Measurements from ENCODE around the gene COMMD1. TPM values are rescaled to one million over a fixed set of nuclear protein-coding genes. Genes with fewer than 3 reads are reported as not detected.
"Not testable (repeated sequence)": the region's sequence is repeated elsewhere in the genome, so short reads cannot be mapped to it uniquely, and the experiment has no call there.

Gene COMMD1
- polyA plus RNA-seq, 4 donors: 61.3 to 85.3 (median 71.8) TPM

GRCh38 chr2:61922714-61923113 is 17.2 kb downstream of the COMMD1 start:
- DNase-seq (ENCODE audit: low read depth in 4 of 4, low spot score in 3 of 4): no peak

GRCh38 chr2:61924895-61925663 is 19.6 kb downstream of the COMMD1 start:
- DNase-seq (ENCODE audit: low read depth in 4 of 4, low spot score in 3 of 4): no peak

DNA sequence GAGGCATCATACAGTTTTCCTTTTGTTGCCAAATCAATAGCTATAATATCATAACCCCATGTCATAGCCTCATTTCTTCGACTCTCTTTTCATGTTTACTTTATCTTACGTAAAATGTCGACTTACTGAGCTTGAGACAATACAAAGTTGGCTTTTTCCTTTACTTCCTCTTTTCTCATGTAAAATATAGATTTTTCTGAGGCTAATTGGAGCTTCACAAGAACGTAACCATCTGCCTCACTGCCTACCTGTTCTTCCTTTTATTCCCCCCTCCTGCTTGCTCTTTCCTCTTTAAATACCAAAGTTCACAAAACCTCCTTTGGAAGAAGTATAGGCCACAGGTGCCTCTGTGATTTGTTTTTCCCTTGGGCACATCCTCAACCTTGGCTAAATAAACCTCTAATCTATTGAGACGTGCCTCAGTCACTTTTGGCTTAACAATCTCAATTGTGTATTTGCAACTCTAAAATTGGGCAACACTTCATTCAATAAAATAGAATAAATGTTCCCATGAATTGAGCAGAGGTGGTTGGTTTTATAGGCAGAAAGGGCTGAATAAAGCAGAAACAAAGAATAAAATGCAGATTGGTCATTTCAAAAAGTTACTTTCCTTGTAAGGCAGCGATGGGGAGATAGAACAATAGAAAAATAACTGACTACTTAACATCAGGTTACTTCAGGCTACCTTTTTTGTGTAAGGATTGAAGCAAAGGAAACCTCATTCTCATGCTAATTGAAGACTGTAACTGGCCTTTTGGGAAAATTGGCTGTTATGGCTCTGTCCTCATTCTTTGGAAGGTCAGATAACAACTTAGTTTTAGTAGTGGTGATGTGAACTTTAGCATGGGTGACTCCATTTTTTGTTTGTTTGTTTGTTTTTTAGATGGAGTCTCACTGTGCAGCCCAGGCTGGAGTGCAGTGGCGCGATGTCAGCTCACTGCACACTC is 21.3 kb downstream of the COMMD1 start:
- no peak for DNase-seq (ENCODE audit: low read depth in 4 of 4, low spot score in 3 of 4)

- DNase-seq (ENCODE audit: low read depth in 4 of 4, low spot score in 3 of 4): no peak
These were observed 23.5 kb downstream of the COMMD1 start for GRCh38 chr2:61928826-61929461.

- no peak for DNase-seq (ENCODE audit: low read depth in 4 of 4, low spot score in 3 of 4)
These were observed 31.6 kb downstream of the COMMD1 start for GRCh38 chr2:61937098-61937497.

GRCh38 chr2:61937886-61938285 is 32.4 kb downstream of the COMMD1 start:
- DNase-seq (ENCODE audit: low read depth in 4 of 4, low spot score in 3 of 4): no peak

- no peak for DNase-seq (ENCODE audit: low read depth in 4 of 4, low spot score in 3 of 4)
These were observed 33.0 kb downstream of the COMMD1 start for GRCh38 chr2:61938511-61938910.

DNA sequence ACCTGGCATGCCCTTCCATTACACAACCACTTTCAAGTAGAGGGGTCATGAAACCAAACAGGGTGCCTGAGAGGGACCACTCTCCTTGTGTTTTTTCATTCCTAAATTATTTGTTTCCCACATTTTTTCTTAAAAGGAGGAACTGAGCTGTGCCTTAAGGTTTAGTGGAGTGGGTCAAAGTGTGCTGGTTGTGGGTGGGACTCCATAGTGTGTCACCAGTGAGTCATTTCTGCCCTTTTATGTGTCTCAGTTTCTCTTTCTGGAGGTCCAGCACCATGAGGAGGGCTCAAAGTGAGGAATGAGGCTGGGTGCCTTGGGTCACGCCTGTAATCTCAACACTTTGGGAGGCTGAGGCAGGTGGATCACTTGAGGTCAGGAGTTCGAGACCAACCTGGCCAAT is 37.8 kb downstream of the COMMD1 start:
- DNase-seq (ENCODE audit: low read depth in 4 of 4, low spot score in 3 of 4): no peak

GRCh38 chr2:61946666-61947065 is 41.2 kb downstream of the COMMD1 start:
- no peak for DNase-seq (ENCODE audit: low read depth in 4 of 4, low spot score in 3 of 4)

DNA sequence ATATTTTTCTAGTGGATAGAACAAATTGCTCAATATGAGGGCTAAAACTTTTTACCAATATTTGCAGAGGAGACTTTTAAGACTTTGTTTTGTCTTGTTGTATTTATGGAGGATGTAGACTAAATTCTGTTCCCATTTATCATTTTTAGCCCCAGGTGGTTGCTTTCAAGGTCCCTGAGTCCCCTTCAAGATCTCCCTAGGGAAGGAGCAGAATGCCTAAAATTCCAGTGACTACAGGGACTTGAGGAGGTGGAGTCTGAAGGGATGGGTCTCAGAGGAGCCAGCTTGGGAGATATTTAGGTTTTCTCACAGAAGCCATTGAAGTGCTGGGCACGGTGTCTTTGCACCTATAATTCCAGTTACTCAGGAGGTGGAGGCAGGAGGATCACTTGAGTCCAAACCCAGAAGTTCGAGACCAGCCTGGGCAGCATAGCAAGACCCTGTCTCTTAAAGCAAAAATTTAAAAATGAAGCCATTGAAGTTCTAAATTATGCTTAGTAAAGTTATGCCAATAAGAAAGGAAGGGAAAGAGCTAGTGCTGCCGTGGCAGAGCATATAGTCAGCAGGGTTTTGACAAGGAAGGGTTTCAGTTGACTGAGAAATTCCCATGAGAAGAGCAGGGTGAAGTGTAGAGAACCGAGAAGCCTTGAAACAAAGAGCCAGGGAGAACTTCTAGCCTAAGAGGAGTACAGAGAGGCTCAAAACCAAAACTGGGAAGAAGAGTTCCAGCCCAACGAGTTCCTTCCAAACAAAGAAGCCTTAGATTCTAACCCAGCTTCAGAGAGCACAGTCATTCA is 43.4 kb downstream of the COMMD1 start:
- DNase-seq (ENCODE audit: low read depth in 4 of 4, low spot score in 3 of 4): no peak

DNA sequence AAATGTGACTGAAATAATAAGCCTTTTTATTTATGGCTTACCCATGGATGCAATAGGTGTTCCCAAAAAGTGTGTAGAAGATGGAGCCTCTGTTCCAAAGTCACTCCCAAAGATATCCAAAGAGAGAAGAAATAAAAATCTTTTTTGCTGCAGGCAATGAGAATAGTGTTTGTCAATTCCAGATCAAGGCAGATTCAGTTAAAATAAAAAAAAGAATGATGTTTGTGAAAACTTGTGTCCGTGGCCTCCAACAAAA is 43.9 kb downstream of the COMMD1 start:
- DNase-seq (ENCODE audit: low read depth in 4 of 4, low spot score in 3 of 4): no peak

DNA sequence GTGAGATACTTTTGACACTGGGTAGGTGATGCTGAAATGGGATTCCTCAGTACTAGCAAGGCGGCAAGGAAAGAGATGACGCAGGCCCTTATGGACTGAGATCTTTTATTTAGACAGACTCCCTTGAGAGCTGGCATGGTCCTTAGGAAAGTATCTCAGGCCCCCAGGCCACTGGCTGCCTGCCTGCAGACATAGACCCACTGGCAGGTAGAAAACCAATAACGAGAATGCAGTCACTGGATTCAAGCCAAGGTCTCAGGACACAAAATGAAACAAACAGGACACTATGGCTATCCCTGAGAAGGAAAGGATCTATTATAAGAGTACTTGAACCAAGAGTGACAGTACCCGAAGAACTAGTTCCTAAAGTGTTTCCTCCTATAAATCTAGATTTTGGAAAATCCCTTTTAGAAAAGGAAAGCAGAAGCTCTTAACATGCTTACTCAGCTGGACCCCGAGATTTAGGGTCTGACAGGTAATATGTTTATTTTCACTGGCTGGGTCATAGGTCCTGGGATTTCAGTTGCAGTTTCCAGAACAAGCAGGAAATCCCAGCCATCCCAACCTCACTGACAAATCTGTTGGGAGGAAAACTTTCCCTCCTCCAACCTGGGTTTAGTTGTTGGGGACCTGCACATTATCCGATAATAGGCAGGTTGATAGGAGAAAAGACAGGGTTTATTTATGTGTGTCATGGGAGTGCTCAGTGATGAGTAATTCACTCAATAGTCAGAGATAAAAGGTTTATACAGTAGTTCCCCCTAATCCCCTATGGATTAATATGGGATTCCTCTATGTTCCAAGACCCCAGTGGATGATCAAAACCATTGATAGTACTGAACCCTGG is 44.5 kb downstream of the COMMD1 start:
- peak in 3 of 4 donors; percentile 41 to 62 (median 44) for DNase-seq (ENCODE audit: low read depth in 4 of 4, low spot score in 3 of 4)

- no peak for DNase-seq (ENCODE audit: low read depth in 4 of 4, low spot score in 3 of 4)
These were observed 45.3 kb downstream of the COMMD1 start for GRCh38 chr2:61950571-61951315.

GRCh38 chr2:61951881-61952280 is 46.4 kb downstream of the COMMD1 start:
- DNase-seq (ENCODE audit: low read depth in 4 of 4, low spot score in 3 of 4): no peak

DNA sequence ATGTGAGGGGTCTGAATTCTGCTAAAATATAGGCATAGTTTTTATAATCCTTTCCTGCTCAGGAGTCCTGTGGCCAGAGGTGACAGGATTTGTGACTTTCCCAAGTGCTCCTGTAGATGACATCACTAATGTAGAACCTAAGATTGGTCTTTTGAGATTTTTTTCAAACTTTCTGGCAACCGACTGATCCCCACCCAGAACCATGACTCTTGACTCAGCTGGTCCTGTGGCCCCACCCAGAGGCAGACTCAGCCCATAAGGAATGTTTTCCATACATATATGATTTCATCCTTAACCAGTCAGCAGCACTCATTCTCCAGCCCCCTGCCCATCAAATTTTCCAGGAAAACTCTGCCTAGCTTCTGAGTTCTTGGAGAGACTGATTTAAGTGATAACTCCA is 46.8 kb downstream of the COMMD1 start:
- no peak for DNase-seq (ENCODE audit: low read depth in 4 of 4, low spot score in 3 of 4)

DNA sequence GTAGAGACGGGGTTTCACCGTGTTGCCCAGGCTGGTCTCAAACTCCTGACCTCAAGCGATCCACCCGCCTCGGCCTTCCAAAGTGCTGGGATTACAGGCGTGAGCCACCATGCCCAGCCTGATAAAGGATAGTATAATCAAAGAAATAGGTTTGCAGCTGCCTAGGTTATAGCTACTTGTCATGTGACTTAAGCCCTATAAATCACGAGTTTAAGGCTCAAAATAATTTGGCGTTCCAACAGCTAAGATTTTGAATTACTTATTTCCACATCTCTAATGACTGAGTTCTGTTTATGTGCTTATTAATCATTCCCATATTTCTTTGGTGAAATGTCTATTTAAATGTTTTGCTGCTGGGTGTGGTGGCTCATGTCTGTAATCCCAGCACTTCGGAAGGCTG is 49.4 kb downstream of the COMMD1 start:
- not testable (repeated sequence) for DNase-seq (ENCODE audit: low read depth in 4 of 4, low spot score in 3 of 4)

- no peak for DNase-seq (ENCODE audit: low read depth in 4 of 4, low spot score in 3 of 4)
These were observed 54.2 kb downstream of the COMMD1 start for GRCh38 chr2:61959381-61960293.
